Lung microvascular endothelial cell (primary cell): ENCODE results near the gene DIO1. TPM values are rescaled to one million over a fixed set of nuclear protein-coding genes. Genes with fewer than 3 reads are reported as not detected.

ENCODE experiments used
- DNase-seq, 2 donors: peaks; one replicate each; pipeline versions ENCODE4 v3.0.0 to v3.0.0-alpha.2; 2010; ENCODE audit warnings: low read depth in 2 of 2
- total RNA-seq: library from RNA; depleted of rRNA; stranded (reverse); fragments of >200 nt; gene quantifications from 2 replicates; pipeline ENCODE4 v1.2.1, GENCODE V29; 2014

The DIO1 gene
- total RNA-seq, 1 donor from 2014 or later = not detected

DNA sequence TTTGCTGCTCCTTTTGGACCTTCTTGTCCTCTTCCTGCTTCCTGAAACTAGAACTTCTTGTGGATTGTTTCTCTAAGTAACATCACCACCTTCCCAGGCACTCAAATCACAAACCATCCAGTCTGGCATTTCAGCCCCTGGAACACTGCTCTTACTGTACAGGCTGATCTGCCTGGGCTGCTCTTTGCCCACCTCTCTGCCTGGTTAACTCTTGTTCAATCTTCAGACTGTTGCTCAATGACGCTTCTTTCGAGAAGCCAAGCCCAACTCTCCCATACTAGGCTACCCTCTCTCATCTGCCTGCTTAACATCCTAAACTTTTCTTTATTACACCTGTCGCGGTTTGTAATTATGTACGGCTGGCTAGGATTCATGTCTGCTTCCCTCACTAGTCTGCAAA is 657 bp downstream of the DIO1 start:
- DNase-seq = no peak

- DNase-seq = no peak
Measured at GRCh38 chr1:53895421-53895820, 1.4 kb downstream of the DIO1 start.

DNA sequence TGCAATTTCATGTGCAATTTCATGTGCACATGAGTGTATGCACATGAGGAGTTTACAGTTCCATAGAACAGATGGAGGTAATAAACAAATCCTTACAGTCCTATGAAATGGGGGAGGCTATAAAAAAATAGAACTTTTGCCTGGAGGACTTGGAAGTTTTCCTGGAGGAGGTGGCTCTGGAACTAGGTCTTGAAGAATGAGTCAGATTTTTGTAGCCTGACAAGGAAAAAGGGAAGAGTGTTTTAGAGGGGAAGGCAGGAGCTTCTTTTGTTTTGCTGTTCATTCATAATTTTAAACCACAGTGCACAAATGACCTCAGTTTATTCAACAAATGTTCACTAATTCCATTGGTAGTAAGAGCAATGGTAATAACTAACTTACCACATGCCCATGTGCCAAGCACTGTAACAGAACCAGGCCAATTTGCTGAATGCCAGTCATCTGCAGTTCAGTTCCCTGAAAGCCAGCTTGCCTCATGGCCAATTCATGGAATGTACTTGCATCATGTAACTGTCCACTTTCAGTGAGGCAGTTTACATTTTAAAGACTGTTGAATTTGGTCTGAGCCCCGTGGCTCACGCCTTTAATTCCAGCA is 2.7 kb downstream of the DIO1 start:
- no peak for DNase-seq

DNA sequence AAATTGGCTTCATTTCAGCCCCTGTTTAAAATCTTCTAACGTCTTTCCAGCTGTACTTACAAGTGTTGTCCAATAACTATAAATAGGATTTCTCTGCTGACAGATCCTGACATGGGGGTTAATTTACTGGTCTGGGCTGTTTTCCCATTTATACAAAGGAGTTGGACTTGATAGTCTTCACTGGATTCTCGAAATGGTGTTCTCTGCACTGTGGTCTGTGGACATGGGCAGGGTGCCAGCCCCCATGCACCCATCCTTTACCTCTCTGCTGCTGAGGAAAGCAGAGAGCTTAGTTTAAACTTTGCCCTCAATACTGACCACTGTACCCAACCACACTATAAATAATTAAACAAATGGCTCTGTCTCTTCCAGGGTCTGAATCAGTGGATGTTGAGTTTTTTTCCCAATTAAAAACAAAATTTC is 5.2 kb downstream of the DIO1 start:
- DNase-seq = no peak

- no peak for DNase-seq
Measured at GRCh38 chr1:53899708-53900107, 5.7 kb downstream of the DIO1 start.

- DNase-seq = no peak
Measured at GRCh38 chr1:53902235-53903138, 8.5 kb downstream of the DIO1 start.

DNA sequence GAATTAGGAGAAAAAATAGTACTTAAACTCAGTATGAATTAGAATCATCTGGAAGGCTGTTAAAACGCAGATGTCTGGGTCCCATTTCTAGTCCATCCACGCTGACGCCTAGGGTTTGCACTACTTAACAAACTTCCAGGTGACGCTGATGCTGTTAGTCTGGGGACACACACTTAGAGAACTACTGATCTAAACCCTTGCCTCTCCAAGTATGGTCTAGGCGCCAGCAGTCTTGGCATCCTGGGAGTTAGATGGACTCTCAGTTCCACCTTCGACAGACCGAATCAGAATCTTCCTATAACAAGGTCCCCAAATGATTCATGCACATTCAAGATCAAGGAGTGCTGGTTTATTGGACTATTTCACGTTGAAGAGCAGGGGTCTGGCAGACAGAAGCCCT is 11.5 kb downstream of the DIO1 start:
- DNase-seq = no peak

DNA sequence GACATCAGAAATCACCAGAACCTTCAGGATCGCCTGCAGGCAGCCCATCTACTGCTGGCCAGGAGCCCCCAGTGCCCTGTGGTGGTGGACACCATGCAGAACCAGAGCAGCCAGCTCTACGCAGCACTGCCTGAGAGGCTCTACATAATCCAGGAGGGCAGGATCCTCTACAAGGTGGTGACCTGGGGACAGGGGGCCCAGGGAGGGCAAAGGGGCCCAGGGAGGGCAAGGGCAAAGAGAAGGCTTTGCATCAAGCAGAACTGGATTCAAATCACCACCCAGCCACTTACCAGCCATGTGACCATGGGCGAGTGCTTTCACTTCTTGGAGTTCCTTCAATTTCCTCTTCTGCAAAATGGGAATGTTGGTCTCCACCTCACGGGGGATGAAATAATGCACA is 12.1 kb downstream of the DIO1 start:
- no peak for DNase-seq

- no peak for DNase-seq
Measured at GRCh38 chr1:53909946-53910345, 16.0 kb downstream of the DIO1 start.

DNA sequence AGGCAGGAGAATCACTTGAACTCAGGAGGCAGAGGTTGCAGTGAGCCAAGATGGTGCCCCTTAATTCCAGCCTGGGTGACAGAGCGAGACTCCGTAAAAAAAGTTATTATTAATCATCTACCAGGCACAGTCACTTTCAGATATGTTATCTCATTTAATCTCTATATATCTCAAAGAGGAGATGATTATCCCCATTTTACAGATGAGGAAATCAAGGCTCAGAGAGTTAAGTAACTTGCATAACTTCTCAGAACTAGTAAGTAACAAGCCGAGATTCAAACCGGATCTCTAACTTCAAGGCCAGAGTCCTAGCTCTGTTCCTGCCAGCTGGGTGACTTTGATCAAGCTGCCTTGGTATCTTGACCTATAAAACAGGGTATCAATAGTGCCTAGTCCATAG is 17.5 kb downstream of the DIO1 start:
- no peak for DNase-seq

DNA sequence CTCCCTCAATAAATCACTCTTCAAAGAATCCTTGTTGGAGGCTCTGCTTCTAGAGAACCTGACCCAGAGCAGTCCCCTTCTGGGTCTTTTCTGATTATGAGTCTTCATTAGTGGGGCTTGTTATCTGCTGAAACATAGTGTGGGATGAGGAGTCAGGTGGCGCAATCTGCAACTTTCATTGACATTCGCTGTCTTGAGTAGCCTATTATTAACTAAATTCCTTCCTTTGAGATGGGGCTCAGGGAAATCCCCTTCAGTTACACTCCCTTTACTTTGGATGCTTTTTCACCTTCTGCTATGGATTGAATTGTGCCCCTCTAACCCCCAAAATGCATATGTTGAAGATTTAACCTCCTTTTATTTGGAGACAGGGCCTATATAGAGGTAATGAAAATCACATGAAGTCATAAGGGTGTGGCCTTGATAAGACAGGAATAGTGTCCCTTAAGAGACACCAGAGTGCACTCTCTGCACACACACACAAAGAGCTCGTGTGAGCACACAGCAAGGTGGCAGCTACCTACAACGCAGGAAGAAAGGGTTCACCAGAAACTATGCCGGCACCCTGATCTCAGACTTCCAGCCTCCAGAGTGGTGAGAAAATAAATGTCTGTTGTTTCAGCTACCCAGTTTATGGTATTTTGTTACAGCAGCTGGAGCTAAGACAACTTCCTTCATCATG is 19.5 kb downstream of the DIO1 start:
- no peak for DNase-seq

- DNase-seq = no peak
Measured at GRCh38 chr1:53918343-53918742, 24.4 kb downstream of the DIO1 start.

GRCh38 chr1:53919675-53920066 is 25.7 kb downstream of the DIO1 start:
- DNase-seq = no peak

- DNase-seq = no peak
Measured at GRCh38 chr1:53927376-53927881, 33.4 kb downstream of the DIO1 start.

GRCh38 chr1:53929246-53929960 is 35.4 kb downstream of the DIO1 start:
- no peak for DNase-seq

GRCh38 chr1:53930932-53931331 is 36.9 kb downstream of the DIO1 start:
- DNase-seq = no peak

DNA sequence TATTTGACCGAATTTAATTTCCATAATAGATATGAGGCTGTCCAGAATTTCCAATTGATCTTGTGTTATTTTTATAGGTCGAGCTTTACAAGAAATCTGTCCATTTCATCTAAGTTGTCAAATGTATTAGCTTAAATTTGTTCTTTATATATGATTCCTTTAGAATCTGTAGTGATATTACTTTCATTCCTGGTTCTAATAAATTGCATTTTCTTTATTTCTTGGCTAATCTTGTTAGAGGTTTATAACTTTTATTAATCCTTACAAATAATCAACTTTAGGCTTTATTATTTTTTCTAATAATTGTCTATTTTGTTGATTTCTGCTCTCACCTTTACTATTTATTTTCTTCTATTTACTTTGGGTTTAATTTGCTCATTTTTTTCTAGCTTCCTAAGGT is 37.5 kb downstream of the DIO1 start:
- no peak for DNase-seq

GRCh38 chr1:53934170-53934765 is 40.3 kb downstream of the DIO1 start:
- DNase-seq = no peak

- DNase-seq = no peak
Measured at GRCh38 chr1:53936430-53936829, 42.4 kb downstream of the DIO1 start.

GRCh38 chr1:53938136-53938830 is 44.3 kb downstream of the DIO1 start:
- DNase-seq = no peak
